OCI-LY7 (cell line): ENCODE results near the gene NAALADL2. TPM values are rescaled to one million over a fixed set of nuclear protein-coding genes. Genes with fewer than 3 reads are reported as not detected.

Source experiments
- BruUV-seq: library from RNA; stranded (reverse); fragments of 400-500 nt; replicated peaks from 2 replicates; lab custom pipeline; 2021; lab: Mats Ljungman, UMichigan
- CTCF ChIA-PET: fragments of 300-600 bp; sonication (Branson Sonifier 250); formaldehyde crosslinking; loops from one replicate; lab custom pipeline; 2022; ENCODE audit warnings: antibody characterized with exemption; ENCODE audit not compliant: unreplicated experiment; lab: Charles Lee
- POLR2A ChIA-PET: fragments of 300-600 bp; sonication (Branson Sonifier 250); formaldehyde crosslinking; loops from one replicate; lab custom pipeline; 2022; ENCODE audit warnings: antibody characterized with exemption; lab: Charles Lee
- DNase-seq: peaks from one replicate; pipeline ENCODE4 v3.0.0-alpha.2; 2015; ENCODE audit warnings: low spot score
- H2AFZ ChIP-seq: fragments of 200-600 bp; sonication (generic), shearing (Covaris generic); 2 replicates; pipeline ENCODE4 v1.6.1; 2014; ENCODE audit warnings: mild to moderate bottlenecking, antibody characterized with exemption, low read length, moderate library complexity
- H3K27ac ChIP-seq: fragments of 200-600 bp; sonication (generic); 2 replicates; pipeline ENCODE4 v1.5.1; 2014; ENCODE audit warnings: mixed run types, low read depth, mild to moderate bottlenecking, moderate library complexity, low read length, inconsistent platforms; ENCODE audit not compliant: poor library complexity, severe bottlenecking
- H3K36me3 ChIP-seq: fragments of 200-600 bp; sonication (generic); 2 replicates; pipeline ENCODE4 v1.6.1; 2014; ENCODE audit warnings: mild to moderate bottlenecking, antibody characterized with exemption, low read length, moderate library complexity, mixed read lengths; ENCODE audit not compliant: insufficient read depth
- H3K4me1 ChIP-seq: fragments of 200-600 bp; sonication (generic); 2 replicates; pipeline ENCODE4 v1.5.1; 2014; ENCODE audit warnings: mild to moderate bottlenecking, low read length; ENCODE audit not compliant: insufficient read depth, poor library complexity, severe bottlenecking
- H3K4me2 ChIP-seq: fragments of 200-600 bp; sonication (generic); 2 replicates; pipeline ENCODE4 v1.6.1; 2014; ENCODE audit warnings: mild to moderate bottlenecking, low read length
- H3K4me3 ChIP-seq: fragments of 200-600 bp; sonication (generic); 2 replicates; pipeline ENCODE4 v1.5.1; 2014; ENCODE audit warnings: mild to moderate bottlenecking, low read depth, low read length; ENCODE audit not compliant: poor library complexity, severe bottlenecking
- H3K79me2 ChIP-seq: fragments of 200-600 bp; sonication (generic); 2 replicates; pipeline ENCODE4 v1.6.1; 2016; ENCODE audit warnings: low read depth, mild to moderate bottlenecking, low read length, moderate library complexity, mixed read lengths; ENCODE audit not compliant: insufficient read depth
- H3K9me2 ChIP-seq: fragments of 200-600 bp; sonication (generic); 2 replicates; pipeline ENCODE4 v1.6.1; 2016; ENCODE audit warnings: mild to moderate bottlenecking, low read length, mixed read lengths; ENCODE audit not compliant: insufficient read depth
- H3K9me3 ChIP-seq: fragments of 200-600 bp; sonication (generic); 2 replicates; pipeline ENCODE4 v1.6.1; 2014; ENCODE audit warnings: mild to moderate bottlenecking, mixed run types, low read length, mixed read lengths
- H4K20me1 ChIP-seq: fragments of 200-600 bp; sonication (generic); 2 replicates; pipeline ENCODE4 v1.6.1; 2014; ENCODE audit warnings: mild to moderate bottlenecking, antibody characterized with exemption, low read length, moderate library complexity, mixed read lengths; ENCODE audit not compliant: insufficient read depth
- CTCF ChIP-seq: fragments of 200-600 bp; sonication (generic); conservative IDR thresholded peaks from 2 replicates; pipeline ENCODE4 v1.5.1; 2014; ENCODE audit warnings: mild to moderate bottlenecking, antibody characterized with exemption, low read length, moderate library complexity, mixed read lengths
- EZH2phosphoT487 ChIP-seq: fragments of 200-600 bp; sonication (generic); IDR thresholded peaks from 2 replicates; pipeline ENCODE4 v1.6.1; 2018; ENCODE audit warnings: low read depth, borderline replicate concordance, mild to moderate bottlenecking, mixed run types, antibody characterized with exemption, low read length, moderate library complexity, mixed read lengths
- intact Hi-C: fragments of 100-400 bp; cut with micrococcal nuclease; formaldehyde crosslinking; loops from one replicate; pipeline ENCODE4 v1.10.0; 2022; ENCODE audit not compliant: unreplicated experiment
- total RNA-seq, 2 experiments: library from RNA; depleted of rRNA in 1 of 2; stranded (reverse); fragments of >200 nt in 1 of 2; shearing (Covaris generic) in 1 of 2; gene quantifications; 2 replicates each; pipeline ENCODE4 v1.2.3, GENCODE V29; 2014 to 2022

NAALADL2 gene
- total RNA-seq, 2 experiments from 2014 or later: 0.25 to 0.70 TPM

GRCh38 chr3:175535351-175535750, 676.2 kb downstream of the NAALADL2 start:
- BruUV-seq: no TSS peak
- DNase-seq: no peak
- ChIA-PET POLR2A (no interaction called here), CTCF (no interaction called here)
- Histone ChIP-seq H3K4me2 (no peak overlapping the region), H3K9me2 (no peaks in the 10 kb centered on the region), H3K4me1 (no peaks in the 10 kb centered on the region), H3K9me3 (no peaks in the 10 kb centered on the region), H3K36me3 (no peaks in the 10 kb centered on the region), H3K27ac (no peak overlapping the region), H3K79me2 (no peaks in the 10 kb centered on the region), H4K20me1 (no peaks in the 10 kb centered on the region), H2AFZ (no peak overlapping the region), H3K4me3 (no peak overlapping the region)
- TF ChIP-seq EZH2phosphoT487 (no peak), CTCF (no peak)
- intact Hi-C loops: no loop called here

GRCh38 chr3:175546115-175546514, 687.0 kb downstream of the NAALADL2 start:
- BruUV-seq: no TSS peak
- Histone ChIP-seq H3K4me2 (no peak overlapping the region), H3K9me2 (no peaks in the 10 kb centered on the region), H3K4me1 (no peaks in the 10 kb centered on the region), H3K27ac (no peak overlapping the region), H4K20me1 (no peaks in the 10 kb centered on the region), H3K9me3 (no peaks in the 10 kb centered on the region), H3K36me3 (no peaks in the 10 kb centered on the region), H3K4me3 (no peak overlapping the region), H3K79me2 (no peaks in the 10 kb centered on the region), H2AFZ (no peak overlapping the region)
- CTCF ChIA-PET: no interaction called here
- TF ChIP-seq EZH2phosphoT487: no peak
- TF ChIP-seq CTCF: no peak
- POLR2A ChIA-PET: interaction anchor here (0.6 kb wide), 1 partner anchor 40 kb away, joined by 3 read pairs; no protein-coding TSS in a partner anchor
- intact Hi-C loops: no loop called here
- no peak for DNase-seq

GRCh38 chr3:175552929-175553328, 693.8 kb downstream of the NAALADL2 start:
- CTCF ChIA-PET: no interaction called here
- Histone ChIP-seq H2AFZ (no peak overlapping the region), H3K9me3 (no peaks in the 10 kb centered on the region), H3K27ac (no peak overlapping the region), H3K9me2 (no peaks in the 10 kb centered on the region), H3K4me3 (no peak overlapping the region), H3K79me2 (no peaks in the 10 kb centered on the region), H3K36me3 (no peaks in the 10 kb centered on the region), H3K4me2 (no peak overlapping the region), H4K20me1 (no peaks in the 10 kb centered on the region), H3K4me1 (no peaks in the 10 kb centered on the region)
- BruUV-seq: no TSS peak
- intact Hi-C loops: no loop called here
- no peak for TF ChIP-seq EZH2phosphoT487
- TF ChIP-seq CTCF: no peak
- no peak for DNase-seq
- POLR2A ChIA-PET: interaction anchor here (0.6 to 0.7 kb wide), 2 partner anchors 58 to 375 kb away, joined by 4 read pairs; no protein-coding TSS in a partner anchor
